ENCODE measurements around the gene PRKCE. TPM values are rescaled to one million over a fixed set of nuclear protein-coding genes. Genes with fewer than 3 reads are reported as not detected.

Gene PRKCE
- total RNA-seq, 1 experiment from 2014 or later: 14.0 TPM

GRCh38 chr2:46184794-46185583, 533.5 kb downstream of the PRKCE start:
- Histone ChIP-seq H3K9me3 (ENCODE audit: control insufficient read depth, insufficient read depth, low read depth, low read length) (no peaks in the 10 kb centered on the region), H3K4me1 (ENCODE audit: control insufficient read depth, insufficient read depth, low read length) (0 out of 2 replicates have a peak, but pooled peaks cover 2% of the 10 kb centered on the region), H3K27me3 (ENCODE audit: control insufficient read depth, insufficient read depth, low read length) (no peaks in the 10 kb centered on the region), H3K4me3 (ENCODE audit: low read depth in 2 of 2, low read length in 2 of 2) (no peak overlapping the region), H3K27ac (ENCODE audit: low read length) (no peak overlapping the region), H3K36me3 (ENCODE audit: control insufficient read depth, insufficient read depth, low read length) (no peaks in the 10 kb centered on the region)
- no peak for DNase-seq (ENCODE audit: low read depth, low spot score)
- in situ Hi-C loops (cut with HindIII; ENCODE audit: low pct_unique_long_range_greater_than_20kb, low sequenced_read_pairs) (no loop called here), intact Hi-C loops (cut with micrococcal nuclease; ENCODE audit: unreplicated experiment) (no loop called here)
- no peak for ATAC-seq
- ChIA-PET CTCF (no interaction called here), POLR2A (no interaction called here)
- no TSS peak for BruUV-seq (replicated peaks)
- TF ChIP-seq SIN3A (IDR thresholded peaks at IDR 0.05; ENCODE audit: borderline replicate concordance, insufficient read depth, low read depth, low read length) (no peak), TCF7L2 (IDR thresholded peaks at IDR 0.05; ENCODE audit: low read depth, low read length) (no peak)
- TF ChIP-seq, protein P1, sequence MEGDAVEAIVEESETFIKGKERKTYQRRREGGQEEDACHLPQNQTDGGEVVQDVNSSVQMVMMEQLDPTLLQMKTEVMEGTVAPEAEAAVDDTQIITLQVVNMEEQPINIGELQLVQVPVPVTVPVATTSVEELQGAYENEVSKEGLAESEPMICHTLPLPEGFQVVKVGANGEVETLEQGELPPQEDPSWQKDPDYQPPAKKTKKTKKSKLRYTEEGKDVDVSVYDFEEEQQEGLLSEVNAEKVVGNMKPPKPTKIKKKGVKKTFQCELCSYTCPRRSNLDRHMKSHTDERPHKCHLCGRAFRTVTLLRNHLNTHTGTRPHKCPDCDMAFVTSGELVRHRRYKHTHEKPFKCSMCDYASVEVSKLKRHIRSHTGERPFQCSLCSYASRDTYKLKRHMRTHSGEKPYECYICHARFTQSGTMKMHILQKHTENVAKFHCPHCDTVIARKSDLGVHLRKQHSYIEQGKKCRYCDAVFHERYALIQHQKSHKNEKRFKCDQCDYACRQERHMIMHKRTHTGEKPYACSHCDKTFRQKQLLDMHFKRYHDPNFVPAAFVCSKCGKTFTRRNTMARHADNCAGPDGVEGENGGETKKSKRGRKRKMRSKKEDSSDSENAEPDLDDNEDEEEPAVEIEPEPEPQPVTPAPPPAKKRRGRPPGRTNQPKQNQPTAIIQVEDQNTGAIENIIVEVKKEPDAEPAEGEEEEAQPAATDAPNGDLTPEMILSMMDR (IDR thresholded peaks at IDR 0.05): peak; percentile 25; the same call in 1 of the 2 replicates

GRCh38 chr2:46187112-46187618, 535.7 kb downstream of the PRKCE start:
- no peaks in the 10 kb centered on the region for H3K36me3 ChIP-seq (ENCODE audit: control insufficient read depth, insufficient read depth, low read length)
- DNase-seq (ENCODE audit: low read depth, low spot score): no peak
- in situ Hi-C loops (cut with HindIII; ENCODE audit: low pct_unique_long_range_greater_than_20kb, low sequenced_read_pairs) (no loop called here), intact Hi-C loops (cut with micrococcal nuclease; ENCODE audit: unreplicated experiment) (no loop called here)
- no TSS peak for BruUV-seq (replicated peaks)
- no peak overlapping the region for H3K27ac ChIP-seq (ENCODE audit: low read length)
- no peak overlapping the region for H3K4me3 ChIP-seq (ENCODE audit: low read depth in 2 of 2, low read length in 2 of 2)
- peak; percentile 42; the same call in 1 of the 2 replicates for ATAC-seq
- CTCF ChIA-PET: no interaction called here
- TF ChIP-seq SIN3A (IDR thresholded peaks at IDR 0.05; ENCODE audit: borderline replicate concordance, insufficient read depth, low read depth, low read length) (no peak), TCF7L2 (IDR thresholded peaks at IDR 0.05; ENCODE audit: low read depth, low read length) (no peak), POLR2AphosphoS5 (IDR thresholded peaks at IDR 0.05; ENCODE audit: low read depth, low read length) (no peak)
- TF ChIP-seq, protein P1 (IDR thresholded peaks at IDR 0.05): no peak
- TF ChIP-seq, protein P2, sequence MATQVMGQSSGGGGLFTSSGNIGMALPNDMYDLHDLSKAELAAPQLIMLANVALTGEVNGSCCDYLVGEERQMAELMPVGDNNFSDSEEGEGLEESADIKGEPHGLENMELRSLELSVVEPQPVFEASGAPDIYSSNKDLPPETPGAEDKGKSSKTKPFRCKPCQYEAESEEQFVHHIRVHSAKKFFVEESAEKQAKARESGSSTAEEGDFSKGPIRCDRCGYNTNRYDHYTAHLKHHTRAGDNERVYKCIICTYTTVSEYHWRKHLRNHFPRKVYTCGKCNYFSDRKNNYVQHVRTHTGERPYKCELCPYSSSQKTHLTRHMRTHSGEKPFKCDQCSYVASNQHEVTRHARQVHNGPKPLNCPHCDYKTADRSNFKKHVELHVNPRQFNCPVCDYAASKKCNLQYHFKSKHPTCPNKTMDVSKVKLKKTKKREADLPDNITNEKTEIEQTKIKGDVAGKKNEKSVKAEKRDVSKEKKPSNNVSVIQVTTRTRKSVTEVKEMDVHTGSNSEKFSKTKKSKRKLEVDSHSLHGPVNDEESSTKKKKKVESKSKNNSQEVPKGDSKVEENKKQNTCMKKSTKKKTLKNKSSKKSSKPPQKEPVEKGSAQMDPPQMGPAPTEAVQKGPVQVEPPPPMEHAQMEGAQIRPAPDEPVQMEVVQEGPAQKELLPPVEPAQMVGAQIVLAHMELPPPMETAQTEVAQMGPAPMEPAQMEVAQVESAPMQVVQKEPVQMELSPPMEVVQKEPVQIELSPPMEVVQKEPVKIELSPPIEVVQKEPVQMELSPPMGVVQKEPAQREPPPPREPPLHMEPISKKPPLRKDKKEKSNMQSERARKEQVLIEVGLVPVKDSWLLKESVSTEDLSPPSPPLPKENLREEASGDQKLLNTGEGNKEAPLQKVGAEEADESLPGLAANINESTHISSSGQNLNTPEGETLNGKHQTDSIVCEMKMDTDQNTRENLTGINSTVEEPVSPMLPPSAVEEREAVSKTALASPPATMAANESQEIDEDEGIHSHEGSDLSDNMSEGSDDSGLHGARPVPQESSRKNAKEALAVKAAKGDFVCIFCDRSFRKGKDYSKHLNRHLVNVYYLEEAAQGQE (IDR thresholded peaks at IDR 0.05; ENCODE audit: insufficient read depth in 1 of 2, low read depth in 2 of 2, low read length in 1 of 2): no peak
- H3K4me1 ChIP-seq (ENCODE audit: control insufficient read depth, insufficient read depth, low read length): 0 out of 2 replicates have a peak, but pooled peaks cover 2% of the 10 kb centered on the region
- POLR2A ChIA-PET: no interaction called here
- H3K9me3 ChIP-seq (ENCODE audit: control insufficient read depth, insufficient read depth, low read depth, low read length): no peaks in the 10 kb centered on the region
- H3K27me3 ChIP-seq (ENCODE audit: control insufficient read depth, insufficient read depth, low read length): no peaks in the 10 kb centered on the region
